ENCODE measurements around the gene DAZAP1. TPM values are rescaled to one million over a fixed set of nuclear protein-coding genes. Genes with fewer than 3 reads are reported as not detected.

The DAZAP1 gene
- total and polyA plus RNA-seq, 4 donors = 5.4 to 45.0 (median 29.7) TPM

DNA sequence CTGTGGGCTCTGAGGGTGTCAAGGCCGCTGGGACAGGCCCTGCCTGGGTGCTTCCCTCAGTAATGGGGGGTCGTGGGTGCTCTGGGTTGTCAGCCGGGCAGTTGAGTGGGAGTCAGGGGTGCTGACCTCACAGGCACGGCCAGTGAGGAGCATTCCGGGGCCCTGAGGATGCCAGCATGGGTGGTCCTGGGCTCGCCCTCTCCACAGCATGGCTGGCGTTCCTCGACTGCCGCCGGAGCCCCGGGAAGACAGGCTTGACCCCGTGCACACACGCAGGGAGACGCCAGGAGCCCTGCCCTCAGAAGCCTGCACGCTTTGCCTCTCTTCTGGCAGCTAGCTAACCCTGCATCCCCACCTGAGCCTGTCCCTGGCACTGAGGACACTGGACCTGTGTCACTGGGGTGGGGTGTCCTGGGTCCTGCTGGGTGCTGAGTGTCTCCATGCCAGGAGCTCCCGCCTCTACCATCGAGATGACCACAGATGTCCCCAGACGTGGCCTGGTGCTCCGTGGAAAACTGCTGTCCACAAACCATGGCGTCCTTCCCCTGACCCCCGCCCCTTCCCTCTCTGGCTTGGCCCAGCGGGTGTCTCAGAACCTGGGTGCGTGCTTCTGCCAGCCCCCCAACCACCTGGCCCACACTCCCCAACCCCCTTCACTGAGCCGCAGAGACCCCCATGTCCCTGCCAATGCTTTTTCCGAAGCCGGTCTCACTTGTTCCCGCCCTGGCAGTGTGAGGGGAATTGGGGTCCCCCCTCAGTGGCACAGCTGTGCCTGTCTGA is 28.1 kb upstream of the DAZAP1 start:
- DNase-seq (ENCODE audit: low spot score) = no peak
- no peak overlapping the region for H3K27ac ChIP-seq (ENCODE audit: low read depth in 1 of 2, low read length in 2 of 2)
- H3K4me1 ChIP-seq (ENCODE audit: control insufficient read depth in 4 of 4, insufficient read depth in 4 of 4, low read length in 3 of 4) = peaks cover 0 to 16% (median 7%) of the 10 kb centered on the region in 4 donors
- no peak overlapping the region for H3K4me3 ChIP-seq (ENCODE audit: low read depth in 1 of 3, low read length in 3 of 3)
- H3K36me3 ChIP-seq (ENCODE audit: control insufficient read depth in 4 of 4, insufficient read depth in 3 of 4, low read depth in 1 of 4, low read length in 3 of 4) = peaks cover 0 to 12% (median 5%) of the 10 kb centered on the region in 4 donors
- no peak overlapping the region for H3K9ac ChIP-seq (ENCODE audit: low read depth in 1 of 2, low read length in 2 of 2)
- no peaks in the 10 kb centered on the region for H3K27me3 ChIP-seq (ENCODE audit: control insufficient read depth in 4 of 4, insufficient read depth in 4 of 4, low read length in 3 of 4)
- no peaks in the 10 kb centered on the region for H3K9me3 ChIP-seq (ENCODE audit: control insufficient read depth in 4 of 4, low read length in 3 of 4)
- 84% methylated on average over 27 of the region's 27 CpGs for WGBS
- TF ChIP-seq FOXA2 (IDR thresholded peaks at IDR 0.05) (no peak), RXRA (IDR thresholded peaks at IDR 0.05) (no peak)
- TF ChIP-seq, protein P1, sequence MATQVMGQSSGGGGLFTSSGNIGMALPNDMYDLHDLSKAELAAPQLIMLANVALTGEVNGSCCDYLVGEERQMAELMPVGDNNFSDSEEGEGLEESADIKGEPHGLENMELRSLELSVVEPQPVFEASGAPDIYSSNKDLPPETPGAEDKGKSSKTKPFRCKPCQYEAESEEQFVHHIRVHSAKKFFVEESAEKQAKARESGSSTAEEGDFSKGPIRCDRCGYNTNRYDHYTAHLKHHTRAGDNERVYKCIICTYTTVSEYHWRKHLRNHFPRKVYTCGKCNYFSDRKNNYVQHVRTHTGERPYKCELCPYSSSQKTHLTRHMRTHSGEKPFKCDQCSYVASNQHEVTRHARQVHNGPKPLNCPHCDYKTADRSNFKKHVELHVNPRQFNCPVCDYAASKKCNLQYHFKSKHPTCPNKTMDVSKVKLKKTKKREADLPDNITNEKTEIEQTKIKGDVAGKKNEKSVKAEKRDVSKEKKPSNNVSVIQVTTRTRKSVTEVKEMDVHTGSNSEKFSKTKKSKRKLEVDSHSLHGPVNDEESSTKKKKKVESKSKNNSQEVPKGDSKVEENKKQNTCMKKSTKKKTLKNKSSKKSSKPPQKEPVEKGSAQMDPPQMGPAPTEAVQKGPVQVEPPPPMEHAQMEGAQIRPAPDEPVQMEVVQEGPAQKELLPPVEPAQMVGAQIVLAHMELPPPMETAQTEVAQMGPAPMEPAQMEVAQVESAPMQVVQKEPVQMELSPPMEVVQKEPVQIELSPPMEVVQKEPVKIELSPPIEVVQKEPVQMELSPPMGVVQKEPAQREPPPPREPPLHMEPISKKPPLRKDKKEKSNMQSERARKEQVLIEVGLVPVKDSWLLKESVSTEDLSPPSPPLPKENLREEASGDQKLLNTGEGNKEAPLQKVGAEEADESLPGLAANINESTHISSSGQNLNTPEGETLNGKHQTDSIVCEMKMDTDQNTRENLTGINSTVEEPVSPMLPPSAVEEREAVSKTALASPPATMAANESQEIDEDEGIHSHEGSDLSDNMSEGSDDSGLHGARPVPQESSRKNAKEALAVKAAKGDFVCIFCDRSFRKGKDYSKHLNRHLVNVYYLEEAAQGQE (IDR thresholded peaks at IDR 0.05) = no peak
- TF ChIP-seq, protein P2, sequence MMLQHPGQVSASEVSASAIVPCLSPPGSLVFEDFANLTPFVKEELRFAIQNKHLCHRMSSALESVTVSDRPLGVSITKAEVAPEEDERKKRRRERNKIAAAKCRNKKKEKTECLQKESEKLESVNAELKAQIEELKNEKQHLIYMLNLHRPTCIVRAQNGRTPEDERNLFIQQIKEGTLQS (IDR thresholded peaks at IDR 0.05) = no peak

DNA sequence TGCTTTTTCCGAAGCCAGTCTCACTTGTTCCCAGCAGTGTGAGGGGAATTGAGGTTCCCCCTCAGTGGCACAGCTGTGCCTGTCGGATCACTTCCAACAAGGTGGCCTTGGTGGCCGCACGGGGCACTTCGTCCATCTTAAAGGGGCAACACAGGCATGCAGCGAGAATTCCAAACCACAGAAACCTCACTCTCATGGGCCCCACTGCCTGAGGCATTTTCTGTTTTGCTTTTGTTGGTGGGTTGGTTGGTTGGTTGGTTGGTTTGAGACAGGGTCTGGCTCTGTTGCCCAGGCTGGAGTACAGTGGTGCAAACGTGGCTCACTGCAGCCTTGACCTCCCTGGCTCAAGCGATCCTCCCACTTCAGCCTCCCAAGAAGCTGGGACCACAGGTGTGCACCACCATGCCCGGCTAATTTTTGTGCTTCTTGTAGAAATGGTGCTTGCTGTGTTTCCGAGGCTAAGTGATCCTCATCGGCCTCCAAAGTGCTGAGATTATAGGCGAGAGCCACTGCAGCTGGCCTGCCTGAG is 27.4 kb upstream of the DAZAP1 start:
- H3K9me3 ChIP-seq (ENCODE audit: control insufficient read depth in 4 of 4, low read length in 3 of 4) = no peaks in the 10 kb centered on the region
- no peak for TF ChIP-seq EGR1 (IDR thresholded peaks at IDR 0.05; ENCODE audit: low read depth in 2 of 2)
- TF ChIP-seq, protein P2 (IDR thresholded peaks at IDR 0.05) = no peak
- TF ChIP-seq, protein P3, sequence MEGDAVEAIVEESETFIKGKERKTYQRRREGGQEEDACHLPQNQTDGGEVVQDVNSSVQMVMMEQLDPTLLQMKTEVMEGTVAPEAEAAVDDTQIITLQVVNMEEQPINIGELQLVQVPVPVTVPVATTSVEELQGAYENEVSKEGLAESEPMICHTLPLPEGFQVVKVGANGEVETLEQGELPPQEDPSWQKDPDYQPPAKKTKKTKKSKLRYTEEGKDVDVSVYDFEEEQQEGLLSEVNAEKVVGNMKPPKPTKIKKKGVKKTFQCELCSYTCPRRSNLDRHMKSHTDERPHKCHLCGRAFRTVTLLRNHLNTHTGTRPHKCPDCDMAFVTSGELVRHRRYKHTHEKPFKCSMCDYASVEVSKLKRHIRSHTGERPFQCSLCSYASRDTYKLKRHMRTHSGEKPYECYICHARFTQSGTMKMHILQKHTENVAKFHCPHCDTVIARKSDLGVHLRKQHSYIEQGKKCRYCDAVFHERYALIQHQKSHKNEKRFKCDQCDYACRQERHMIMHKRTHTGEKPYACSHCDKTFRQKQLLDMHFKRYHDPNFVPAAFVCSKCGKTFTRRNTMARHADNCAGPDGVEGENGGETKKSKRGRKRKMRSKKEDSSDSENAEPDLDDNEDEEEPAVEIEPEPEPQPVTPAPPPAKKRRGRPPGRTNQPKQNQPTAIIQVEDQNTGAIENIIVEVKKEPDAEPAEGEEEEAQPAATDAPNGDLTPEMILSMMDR (IDR thresholded peaks at IDR 0.05; ENCODE audit: low read depth, low read length, missing input control) = no peak
- no peak for TF ChIP-seq FOXA1 (IDR thresholded peaks at IDR 0.05)
- TF ChIP-seq NR2F2 (IDR thresholded peaks at IDR 0.05) = no peak
- TF ChIP-seq JUND (IDR thresholded peaks at IDR 0.05) = no peak
- TF ChIP-seq SP1 (IDR thresholded peaks at IDR 0.05) = no peak
- TF ChIP-seq, protein P4, sequence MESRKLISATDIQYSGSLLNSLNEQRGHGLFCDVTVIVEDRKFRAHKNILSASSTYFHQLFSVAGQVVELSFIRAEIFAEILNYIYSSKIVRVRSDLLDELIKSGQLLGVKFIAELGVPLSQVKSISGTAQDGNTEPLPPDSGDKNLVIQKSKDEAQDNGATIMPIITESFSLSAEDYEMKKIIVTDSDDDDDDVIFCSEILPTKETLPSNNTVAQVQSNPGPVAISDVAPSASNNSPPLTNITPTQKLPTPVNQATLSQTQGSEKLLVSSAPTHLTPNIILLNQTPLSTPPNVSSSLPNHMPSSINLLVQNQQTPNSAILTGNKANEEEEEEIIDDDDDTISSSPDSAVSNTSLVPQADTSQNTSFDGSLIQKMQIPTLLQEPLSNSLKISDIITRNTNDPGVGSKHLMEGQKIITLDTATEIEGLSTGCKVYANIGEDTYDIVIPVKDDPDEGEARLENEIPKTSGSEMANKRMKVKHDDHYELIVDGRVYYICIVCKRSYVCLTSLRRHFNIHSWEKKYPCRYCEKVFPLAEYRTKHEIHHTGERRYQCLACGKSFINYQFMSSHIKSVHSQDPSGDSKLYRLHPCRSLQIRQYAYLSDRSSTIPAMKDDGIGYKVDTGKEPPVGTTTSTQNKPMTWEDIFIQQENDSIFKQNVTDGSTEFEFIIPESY (IDR thresholded peaks at IDR 0.05) = no peak
- no peak for TF ChIP-seq HNF4A (conservative IDR thresholded peaks at IDR 0.05)
- TF ChIP-seq FOXA2 (IDR thresholded peaks at IDR 0.05) = no peak
- no peak for TF ChIP-seq GABPA (IDR thresholded peaks at IDR 0.05 in 1 of 2, conservative IDR thresholded peaks at IDR 0.05 in 1 of 2)
- no peak for TF ChIP-seq YY1 (IDR thresholded peaks at IDR 0.05)
- no peak for TF ChIP-seq HNF4G (IDR thresholded peaks at IDR 0.05)
- TF ChIP-seq RAD21 (IDR thresholded peaks at IDR 0.05) = no peak
- TF ChIP-seq TAF1 (conservative IDR thresholded peaks at IDR 0.05) = no peak
- TF ChIP-seq, protein P5, sequence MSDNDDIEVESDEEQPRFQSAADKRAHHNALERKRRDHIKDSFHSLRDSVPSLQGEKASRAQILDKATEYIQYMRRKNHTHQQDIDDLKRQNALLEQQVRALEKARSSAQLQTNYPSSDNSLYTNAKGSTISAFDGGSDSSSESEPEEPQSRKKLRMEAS (IDR thresholded peaks at IDR 0.05) = no peak
- TF ChIP-seq, protein P1 (IDR thresholded peaks at IDR 0.05) = no peak
- no peak for TF ChIP-seq RXRA (IDR thresholded peaks at IDR 0.05)
- no peak overlapping the region for H3K4me3 ChIP-seq (ENCODE audit: low read depth in 1 of 3, low read length in 3 of 3)
- no peaks in the 10 kb centered on the region for H3K27me3 ChIP-seq (ENCODE audit: control insufficient read depth in 4 of 4, insufficient read depth in 4 of 4, low read length in 3 of 4)
- 73% methylated on average over 12 of the region's 12 CpGs for WGBS
- no peak overlapping the region for H3K9ac ChIP-seq (ENCODE audit: low read depth in 1 of 2, low read length in 2 of 2)
- peaks cover 0 to 12% (median 5%) of the 10 kb centered on the region in 4 donors for H3K36me3 ChIP-seq (ENCODE audit: control insufficient read depth in 4 of 4, insufficient read depth in 3 of 4, low read depth in 1 of 4, low read length in 3 of 4)
- no peak overlapping the region for H3K27ac ChIP-seq (ENCODE audit: low read depth in 1 of 2, low read length in 2 of 2)
- peaks cover 3 to 16% (median 10%) of the 10 kb centered on the region in 4 donors for H3K4me1 ChIP-seq (ENCODE audit: control insufficient read depth in 4 of 4, insufficient read depth in 4 of 4, low read length in 3 of 4)
- DNase-seq (ENCODE audit: low spot score) = no peak
